K562 (cell line): ENCODE data around the gene PTP4A1. TPM values are rescaled to one million over a fixed set of nuclear protein-coding genes. Genes with fewer than 3 reads are reported as not detected.

Source experiments
- BRD4 ChIP-seq: fragments of 200-600 bp; sonication (generic); IDR thresholded peaks from 2 replicates; pipeline ENCODE4 v1.6.1; 2017; ENCODE audit warnings: inconsistent platforms
- EP400 ChIP-seq: fragments of 450-650 bp; IDR thresholded peaks from 2 replicates; pipeline ENCODE4 v1.6.1; 2017; ENCODE audit warnings: antibody characterized with exemption, mild to moderate bottlenecking, moderate library complexity
- FOXA1 ChIP-seq: fragments of 450-650 bp; IDR thresholded peaks from 2 replicates; pipeline ENCODE4 v1.6.1; 2016; ENCODE audit warnings: mild to moderate bottlenecking, borderline replicate concordance
- FUS ChIP-seq: fragments of 200-400 bp; formaldehyde crosslinking; optimal IDR thresholded peaks from 2 replicates; pipeline ENCODE3; 2017; ENCODE audit warnings: low read depth, low read length
- KDM4B ChIP-seq, 2 experiments: fragments of 450-650 bp in 1 of 2; sonication (generic) in 1 of 2; IDR thresholded peaks; 2 replicates each; pipeline ENCODE4 v1.6.1; 2016 to 2017; ENCODE audit warnings: borderline replicate concordance in 2 of 2, antibody characterized with exemption in 1 of 2, low read depth in 1 of 2, mild to moderate bottlenecking in 1 of 2
- MYNN ChIP-seq, 2 experiments: sonication (generic); formaldehyde crosslinking in 1 of 2; IDR thresholded peaks; 2 replicates each; pipeline versions ENCODE4 v1.5.0 to v1.6.1; 2016 to 2020; ENCODE audit warnings: antibody characterized with exemption in 1 of 2, missing genetic modification reagents in 1 of 2
- NR2C1 ChIP-seq, 2 experiments: fragments of 450-650 bp; IDR thresholded peaks; 2 replicates each; pipeline ENCODE4 v1.6.1; 2017; ENCODE audit warnings: mild to moderate bottlenecking in 2 of 2, antibody characterized with exemption in 1 of 2, inconsistent platforms in 1 of 2, missing compliant biosample characterization in 1 of 2, missing genetic modification characterization in 1 of 2
- POLR2AphosphoS5 ChIP-seq: IDR thresholded peaks from 2 replicates; pipeline ENCODE4 v1.6.1; 2011; ENCODE audit warnings: mild to moderate bottlenecking, low read depth, low read length, moderate library complexity; ENCODE audit not compliant: control insufficient read depth, insufficient read depth
- THRAP3 ChIP-seq: fragments of 450-650 bp; IDR thresholded peaks from 2 replicates; pipeline ENCODE4 v1.6.1; 2016; ENCODE audit warnings: mild to moderate bottlenecking, inconsistent platforms, borderline replicate concordance
- ZFP30 ChIP-seq: fragments of 250-450 bp; sonication (Bioruptor Pico); IDR thresholded peaks from 2 replicates; pipeline ENCODE4 v1.8.0; 2022; ENCODE audit warnings: moderate library complexity, mild to moderate bottlenecking, inconsistent platforms, borderline replicate concordance
- ZNF277 ChIP-seq: fragments of 250-450 bp; sonication (Bioruptor Pico); IDR thresholded peaks from 2 replicates; pipeline ENCODE4 v1.8.0; 2022; ENCODE audit warnings: inconsistent platforms, mild to moderate bottlenecking, moderate library complexity, borderline replicate concordance
- ZNF318 ChIP-seq, 2 experiments: fragments of 450-650 bp; IDR thresholded peaks; 2 replicates each; pipeline ENCODE4 v1.6.1; 2016; ENCODE audit warnings: mild to moderate bottlenecking in 2 of 2, borderline replicate concordance in 1 of 2, low read depth in 1 of 2, moderate library complexity in 1 of 2
- polyA plus RNA-seq, 8 experiments: library from polyadenylated mRNA; depleted of rRNA in 4 of 8; stranded (reverse) in 5 of 8; unstranded in 3 of 8; fragments of >200 nt; fragmentation: Nextera tagmentation in 2 of 8; fragmentation: Illumina TruSeq in 1 of 8; extraction: Ambion mirVana in 2 of 8; extraction: Trizol in 1 of 8; gene quantifications; 2 replicates each; pipeline versions ENCODE4 v1.2.1 to v1.2.3, GENCODE V29; 2011 to 2014; ENCODE audit warnings: inconsistent platforms in 1 of 8, missing spikeins in 1 of 8
- total RNA-seq, 7 experiments: library from RNA; depleted of rRNA in 6 of 7; stranded (reverse); fragments of >200 nt in 6 of 7; fragmentation: Illumina TruSeq in 2 of 7; extraction: Trizol in 2 of 7; gene quantifications; 2 replicates each; pipeline versions ENCODE4 v1.2.1 to v1.2.3, GENCODE V29; 2011 to 2021; ENCODE audit warnings: low replicate concordance in 1 of 7
- TF ChIP-seq, protein P1 (sequence below), 2 experiments: fragments of 450-650 bp in 1 of 2; sonication (generic) in 1 of 2; formaldehyde crosslinking; conservative IDR thresholded peaks; 2 replicates each; pipeline versions ENCODE4 v1.4.0 to v1.8.1; 2020 to 2022; ENCODE audit warnings: mild to moderate bottlenecking in 1 of 2, missing genetic modification reagents in 1 of 2
- TF ChIP-seq, protein P2 (sequence below): fragments of 450-650 bp; formaldehyde crosslinking; IDR thresholded peaks from 2 replicates; pipeline ENCODE4 v1.4.0; 2022; ENCODE audit warnings: missing genetic modification characterization

PTP4A1 gene
- total and polyA plus RNA-seq, 9 of the 15 experiments (the other 6 are each of a cell fraction or from before 2014, with no cell fraction given), result 3.7 to 67.5 (median 13.1) TPM

DNA sequence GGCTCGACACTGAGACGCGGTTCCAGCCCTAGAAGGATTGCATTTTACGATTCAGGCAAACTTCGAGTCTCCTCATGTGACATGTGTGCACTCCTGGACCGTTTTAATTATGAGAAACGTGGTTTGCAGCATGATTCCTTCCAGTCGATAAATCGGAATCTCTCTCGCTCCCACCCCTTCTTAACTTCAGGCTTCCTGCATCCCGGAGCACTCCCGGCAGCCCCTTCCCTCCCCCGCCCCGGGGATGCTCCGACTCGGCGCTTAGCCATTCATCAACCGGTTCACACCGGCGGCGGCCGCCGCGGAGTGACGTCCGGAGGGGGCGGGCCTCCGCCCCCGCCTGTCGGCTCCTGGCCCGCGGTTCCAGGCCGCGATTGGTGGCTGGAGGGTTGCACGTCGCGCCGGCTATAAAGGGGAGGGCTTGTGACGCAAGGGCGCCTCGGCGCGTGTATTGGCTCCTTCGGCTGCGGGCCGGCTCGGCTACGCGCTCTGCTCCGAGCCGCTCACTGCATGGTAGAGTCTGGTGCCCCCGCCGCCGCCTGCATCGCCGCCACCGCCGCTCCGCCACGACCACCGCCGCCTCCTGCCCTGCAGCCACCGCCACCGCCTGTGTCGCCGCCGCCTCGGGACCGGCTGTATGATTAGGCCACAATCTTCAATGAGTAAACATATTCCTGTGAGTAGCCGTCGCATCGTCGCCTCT is at the start of gene PTP4A1, which contains the start of gene LOC128125822 (continued):
- TF ChIP-seq, protein P1, sequence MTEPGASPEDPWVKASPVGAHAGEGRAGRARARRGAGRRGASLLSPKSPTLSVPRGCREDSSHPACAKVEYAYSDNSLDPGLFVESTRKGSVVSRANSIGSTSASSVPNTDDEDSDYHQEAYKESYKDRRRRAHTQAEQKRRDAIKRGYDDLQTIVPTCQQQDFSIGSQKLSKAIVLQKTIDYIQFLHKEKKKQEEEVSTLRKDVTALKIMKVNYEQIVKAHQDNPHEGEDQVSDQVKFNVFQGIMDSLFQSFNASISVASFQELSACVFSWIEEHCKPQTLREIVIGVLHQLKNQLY (CRISPR knock-in tag; conservative IDR thresholded peaks at IDR 0.05), result no peak
- TF ChIP-seq THRAP3 (no peak), EP400 (peak; percentile 76; the same call in 1 of the 2 replicates), NR2C1 (IDR thresholded peaks at IDR 0.05) (no peak), NR2C1 (tag; IDR thresholded peaks at IDR 0.05) (0 out of 2 replicates have a peak, but pooled peaks have one; percentile 2), ZNF318 (IDR thresholded peaks at IDR 0.05; ENCODE audit: borderline replicate concordance in 1 of 2, low read depth in 1 of 2) (no peak), POLR2AphosphoS5 (peak; percentile 80), ZNF277 (no peak), ZFP30 (CRISPR knock-in tag) (no peak), FOXA1 (no peak), KDM4B (IDR thresholded peaks at IDR 0.05; ENCODE audit: borderline replicate concordance in 2 of 2, low read depth in 1 of 2) (0 out of 4 replicates have a peak, but pooled peaks of 1 of the 2 experiments have one; percentile 58), MYNN (IDR thresholded peaks at IDR 0.05) (no peak), MYNN (CRISPR knock-in tag; IDR thresholded peaks at IDR 0.05) (no peak), FUS (no peak), BRD4 (peak; percentile 18; the same call in 1 of the 2 replicates)
- TF ChIP-seq, protein P2, sequence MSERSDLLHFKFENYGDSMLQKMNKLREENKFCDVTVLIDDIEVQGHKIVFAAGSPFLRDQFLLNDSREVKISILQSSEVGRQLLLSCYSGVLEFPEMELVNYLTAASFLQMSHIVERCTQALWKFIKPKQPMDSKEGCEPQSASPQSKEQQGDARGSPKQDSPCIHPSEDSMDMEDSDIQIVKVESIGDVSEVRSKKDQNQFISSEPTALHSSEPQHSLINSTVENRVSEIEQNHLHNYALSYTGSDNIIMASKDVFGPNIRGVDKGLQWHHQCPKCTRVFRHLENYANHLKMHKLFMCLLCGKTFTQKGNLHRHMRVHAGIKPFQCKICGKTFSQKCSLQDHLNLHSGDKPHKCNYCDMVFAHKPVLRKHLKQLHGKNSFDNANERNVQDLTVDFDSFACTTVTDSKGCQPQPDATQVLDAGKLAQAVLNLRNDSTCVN (CRISPR knock-in tag), result no peak
